HT-29 (cell line): ENCODE results near the gene CUL7. TPM values are rescaled to one million over a fixed set of nuclear protein-coding genes. Genes with fewer than 3 reads are reported as not detected.
A peak's percentile ranks its signal among the peaks of the same experiment; 100 is the strongest.

Experiments
- DNase-seq: peaks from one replicate; pipeline ENCODE4 v3.0.0-alpha.2; 2015; ENCODE audit warnings: low spot score
- total RNA-seq: library from RNA; depleted of rRNA; stranded (reverse); fragments of >200 nt; shearing (Covaris generic); gene quantifications from 2 replicates; pipeline ENCODE4 v1.2.3, GENCODE V29; 2014

CUL7 gene
- total RNA-seq, 1 experiment from 2014 or later, result 21.1 TPM

DNA sequence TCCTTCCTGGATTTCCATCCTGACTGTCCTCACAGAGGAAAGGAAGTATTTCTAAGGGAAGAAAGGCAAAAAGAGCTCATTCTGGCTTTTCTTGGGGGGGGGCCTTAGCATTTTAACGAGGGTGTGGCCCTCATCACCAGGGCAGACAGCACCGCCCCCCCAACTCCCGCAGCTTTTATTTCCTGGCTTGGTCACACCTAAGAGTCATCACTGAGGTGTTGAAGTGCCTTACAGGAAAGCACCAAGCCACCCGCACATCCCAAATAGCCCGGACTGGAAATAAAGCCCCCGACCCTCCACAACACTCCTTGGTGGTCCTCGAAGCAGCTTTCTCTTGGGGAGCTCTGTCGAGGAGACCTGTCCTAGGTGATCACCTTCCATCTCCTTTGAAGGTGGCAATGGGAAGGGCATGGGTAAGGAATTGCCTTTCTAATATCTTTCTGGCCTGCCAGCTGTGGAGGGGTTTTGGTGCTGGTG is 23.7 kb upstream of the CUL7 start:
- no peak for DNase-seq

DNA sequence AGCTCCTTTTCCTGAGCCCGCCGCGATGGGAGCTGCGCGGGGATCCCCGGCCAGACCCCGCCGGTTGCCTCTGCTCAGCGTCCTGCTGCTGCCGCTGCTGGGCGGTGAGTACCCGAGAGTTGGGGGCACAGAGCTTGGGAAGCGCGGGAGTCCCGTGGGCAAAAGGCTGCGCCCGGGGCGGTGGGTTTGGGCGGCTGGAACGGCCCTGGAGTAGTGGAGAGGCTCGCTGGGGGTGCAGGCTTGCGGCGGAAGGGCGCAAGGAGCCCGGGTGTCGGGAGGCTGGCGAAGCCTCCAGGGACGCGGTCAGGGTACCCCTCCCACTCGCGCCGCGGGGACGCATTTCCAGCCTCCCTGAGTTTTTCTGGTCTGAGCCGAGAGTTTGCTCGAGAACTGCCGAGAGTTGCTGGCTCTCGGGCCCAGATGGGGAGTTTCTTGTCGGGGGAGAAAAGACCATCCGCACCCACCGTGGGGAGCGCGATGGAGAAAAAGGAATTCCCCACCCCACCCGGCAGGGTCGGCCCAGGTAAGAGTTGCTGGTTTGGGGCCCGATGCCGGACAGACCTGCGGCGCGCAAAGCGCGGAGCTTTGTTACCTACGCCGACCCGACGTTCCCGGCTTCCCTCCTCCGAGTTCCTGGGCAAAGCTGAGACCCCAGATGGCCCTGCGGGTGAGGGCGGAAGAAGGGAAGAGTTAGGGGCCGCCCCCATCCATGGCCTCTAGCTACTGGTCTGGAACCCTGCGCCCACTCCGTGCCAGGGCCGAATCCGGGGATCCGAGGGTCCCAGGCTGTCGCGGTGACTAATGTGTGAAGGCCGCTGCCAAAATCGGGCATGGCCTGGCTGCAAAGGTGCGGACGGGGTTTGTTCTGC is 23.0 kb upstream of the CUL7 start:
- no peak for DNase-seq

DNA sequence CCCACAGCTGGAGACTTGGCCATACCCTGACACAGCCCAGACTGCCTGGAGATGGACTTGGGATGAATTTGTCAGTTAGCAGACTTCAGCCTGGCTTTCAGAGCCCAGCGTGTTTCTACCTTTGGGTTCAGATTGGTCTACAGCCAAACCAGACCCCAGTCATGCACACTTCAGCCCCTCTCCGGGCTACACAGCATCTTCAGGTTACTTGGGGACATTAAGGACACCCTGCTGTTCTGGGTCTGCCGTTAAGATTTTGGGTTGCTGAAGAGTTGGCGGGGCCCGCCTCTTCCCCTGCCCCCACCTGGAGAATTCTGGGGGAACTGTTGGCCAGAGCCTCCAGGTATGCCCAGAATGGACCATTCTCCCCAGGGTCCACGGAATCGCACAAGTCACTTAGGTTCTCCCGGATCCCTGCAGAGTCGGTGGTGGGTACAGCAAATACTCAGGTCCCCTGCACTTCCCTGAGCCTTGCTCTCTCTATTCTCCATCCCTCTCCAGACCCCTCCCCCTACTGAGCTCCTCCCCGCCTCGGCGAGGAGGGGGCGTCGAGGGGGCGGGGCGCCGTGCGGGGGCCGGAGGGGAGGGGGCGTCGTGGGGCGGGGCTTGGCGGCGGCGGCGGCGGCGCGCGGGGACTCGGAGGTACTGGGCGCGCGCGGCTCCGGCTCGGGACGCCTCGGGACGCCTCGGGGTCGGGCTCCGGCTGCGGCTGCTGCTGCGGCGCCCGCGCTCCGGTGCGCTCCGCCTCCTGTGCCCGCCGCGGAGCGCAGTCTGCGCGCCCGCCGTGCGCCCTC is 22.2 kb upstream of the CUL7 start, which contains the start of gene PTK7:
TSS of gene PTK7 (plus strand) at position 645 of the 794 bp plus-strand sequence. CDS start 175 bp downstream, outside the sequence.
- peak; percentile 39 for DNase-seq

DNA sequence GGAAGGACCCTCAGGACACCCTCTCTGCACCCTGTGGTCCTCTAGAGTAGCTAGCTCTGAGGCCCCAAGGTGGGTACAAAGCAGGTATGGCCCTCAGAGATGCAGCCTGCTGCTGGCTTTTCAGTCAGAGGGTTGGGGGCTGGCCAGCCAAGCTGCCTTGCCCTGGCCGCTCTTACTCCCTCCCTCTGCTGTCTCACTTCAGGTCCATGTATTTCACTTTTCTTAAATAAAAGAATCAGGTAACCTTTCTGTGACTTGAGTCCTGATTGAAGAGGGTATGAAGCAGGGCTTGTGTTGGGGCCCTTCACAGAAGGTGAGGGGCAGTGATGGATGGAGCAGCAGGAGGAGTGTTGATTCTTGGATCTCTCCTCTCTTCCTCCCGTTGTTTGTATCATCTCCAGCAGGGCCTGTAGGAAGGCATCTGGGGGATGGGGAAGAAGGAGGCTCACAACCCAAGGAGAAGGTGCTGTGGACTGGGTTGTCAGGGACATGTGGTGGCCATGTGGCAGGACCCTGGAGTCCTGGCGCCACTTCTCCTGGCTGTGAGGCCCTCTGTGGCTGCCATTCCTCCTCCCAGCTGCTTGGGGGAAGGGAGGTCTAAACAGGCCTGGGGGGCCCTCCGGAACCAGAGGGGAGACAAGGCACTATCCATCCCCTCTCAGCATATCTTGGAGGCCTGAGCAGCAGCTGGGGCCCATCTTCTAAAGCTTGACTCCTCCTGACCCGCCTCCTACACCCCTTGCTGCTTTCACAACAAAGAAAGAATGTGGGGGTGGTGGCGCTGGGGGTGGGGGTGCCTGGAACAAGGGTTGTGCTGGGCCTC is 21.4 kb upstream of the CUL7 start:
- no peak for DNase-seq

DNA sequence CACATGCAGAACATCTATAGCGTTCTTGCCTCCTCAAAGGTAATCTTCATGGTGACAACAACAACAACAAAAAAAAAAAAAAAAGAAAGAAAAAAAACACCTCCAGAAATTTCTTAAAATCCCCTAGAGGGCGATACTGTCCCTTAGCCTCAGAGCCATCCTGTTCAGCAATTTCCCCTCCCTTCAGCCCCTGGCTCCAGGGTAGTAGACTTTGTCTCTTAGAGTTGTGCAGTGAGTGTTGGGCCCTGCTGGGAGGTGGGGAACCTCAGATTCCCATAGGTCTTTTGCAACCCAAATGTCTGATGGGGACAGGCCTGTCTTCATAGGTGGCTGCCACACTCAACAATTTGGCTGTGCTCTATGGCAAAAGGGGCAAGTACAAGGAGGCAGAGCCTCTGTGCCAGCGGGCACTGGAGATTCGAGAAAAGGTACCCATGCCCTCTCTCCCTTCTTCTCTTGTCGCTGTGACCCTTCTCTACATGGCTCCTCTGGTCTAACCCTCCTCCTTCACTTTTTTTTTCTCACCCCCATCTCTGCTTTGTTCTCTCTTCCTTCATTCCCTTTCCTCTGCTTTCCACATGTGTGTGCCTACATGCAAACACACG is 16.5 kb upstream of the CUL7 start:
- peak; percentile 54 for DNase-seq

DNA sequence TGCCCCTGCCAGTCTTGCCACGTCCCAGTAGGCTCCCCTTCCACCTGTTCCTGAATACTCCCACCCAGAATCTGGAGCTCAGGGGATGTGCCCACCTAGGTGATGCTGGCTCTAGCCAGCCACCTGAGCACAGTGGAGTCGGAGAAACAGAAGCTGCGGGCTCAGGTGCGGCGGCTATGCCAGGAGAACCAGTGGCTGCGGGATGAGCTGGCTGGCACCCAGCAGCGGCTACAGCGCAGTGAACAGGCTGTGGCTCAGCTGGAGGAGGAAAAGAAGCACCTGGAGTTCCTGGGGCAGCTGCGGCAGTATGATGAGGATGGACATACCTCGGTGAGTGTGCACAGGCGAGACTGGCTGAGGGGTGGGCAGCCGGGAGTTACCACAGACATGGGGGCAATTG is 9.2 kb upstream of the CUL7 start:
- DNase-seq, result no peak

DNA sequence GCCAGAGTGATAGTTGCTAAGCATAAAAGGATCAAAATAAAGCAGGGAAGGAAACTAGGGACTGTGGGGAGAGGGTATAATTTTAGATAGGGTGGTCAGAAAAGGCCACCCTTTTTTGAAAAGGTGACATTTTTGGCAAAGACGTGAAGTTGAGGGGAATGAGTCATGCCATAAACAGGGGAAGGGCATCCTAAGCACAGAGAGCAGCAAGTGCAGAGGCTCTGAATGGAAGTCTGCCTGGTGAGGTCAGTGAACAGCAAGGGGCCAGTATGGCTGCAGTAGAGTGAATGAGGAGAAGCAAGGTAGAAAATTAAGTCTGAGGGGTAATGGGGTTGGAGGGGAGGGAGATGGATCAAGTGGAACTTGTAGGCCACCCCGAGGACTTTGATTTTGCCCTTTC is 8.2 kb upstream of the CUL7 start:
- no peak for DNase-seq

DNA sequence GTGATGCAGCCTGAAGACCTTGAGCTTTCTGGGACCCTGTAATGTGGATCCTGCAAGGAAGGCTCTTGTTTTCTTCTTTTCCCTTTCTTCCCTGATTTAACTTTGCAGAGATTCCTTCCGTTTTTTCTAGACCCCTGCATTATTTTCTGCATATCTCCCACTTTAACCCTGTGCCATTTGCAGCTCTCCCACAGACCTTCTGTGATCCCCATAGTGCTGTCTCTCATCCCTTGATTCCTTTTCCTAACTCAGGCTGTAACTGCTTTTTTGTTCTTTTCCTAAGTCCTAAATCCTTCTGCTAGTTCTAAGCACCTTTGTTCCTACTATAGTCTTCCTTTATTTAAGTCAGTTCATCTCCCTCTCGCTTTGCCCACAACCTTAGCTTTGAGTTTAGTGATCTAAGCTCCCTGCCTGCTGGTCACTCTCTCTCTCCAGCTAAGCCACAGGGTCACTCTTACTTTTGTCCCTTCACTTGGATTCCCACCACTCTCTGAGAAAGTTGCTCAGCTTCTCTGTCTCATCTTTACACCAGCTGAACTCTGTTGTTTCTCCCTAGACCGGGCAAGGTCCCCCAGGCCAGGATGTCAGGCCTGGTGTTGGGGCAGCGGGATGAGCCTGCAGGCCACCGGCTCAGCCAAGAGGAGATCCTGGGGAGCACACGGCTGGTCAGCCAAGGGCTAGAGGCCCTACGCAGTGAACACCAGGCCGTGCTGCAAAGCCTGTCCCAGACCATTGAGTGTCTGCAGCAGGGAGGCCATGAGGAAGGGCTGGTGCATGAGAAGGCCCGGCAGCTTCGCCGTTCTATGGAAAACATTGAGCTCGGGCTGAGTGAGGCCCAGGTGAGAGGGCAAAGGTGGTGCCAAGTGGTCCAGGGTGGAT is 7.3 kb upstream of the CUL7 start:
- DNase-seq, result no peak

DNA sequence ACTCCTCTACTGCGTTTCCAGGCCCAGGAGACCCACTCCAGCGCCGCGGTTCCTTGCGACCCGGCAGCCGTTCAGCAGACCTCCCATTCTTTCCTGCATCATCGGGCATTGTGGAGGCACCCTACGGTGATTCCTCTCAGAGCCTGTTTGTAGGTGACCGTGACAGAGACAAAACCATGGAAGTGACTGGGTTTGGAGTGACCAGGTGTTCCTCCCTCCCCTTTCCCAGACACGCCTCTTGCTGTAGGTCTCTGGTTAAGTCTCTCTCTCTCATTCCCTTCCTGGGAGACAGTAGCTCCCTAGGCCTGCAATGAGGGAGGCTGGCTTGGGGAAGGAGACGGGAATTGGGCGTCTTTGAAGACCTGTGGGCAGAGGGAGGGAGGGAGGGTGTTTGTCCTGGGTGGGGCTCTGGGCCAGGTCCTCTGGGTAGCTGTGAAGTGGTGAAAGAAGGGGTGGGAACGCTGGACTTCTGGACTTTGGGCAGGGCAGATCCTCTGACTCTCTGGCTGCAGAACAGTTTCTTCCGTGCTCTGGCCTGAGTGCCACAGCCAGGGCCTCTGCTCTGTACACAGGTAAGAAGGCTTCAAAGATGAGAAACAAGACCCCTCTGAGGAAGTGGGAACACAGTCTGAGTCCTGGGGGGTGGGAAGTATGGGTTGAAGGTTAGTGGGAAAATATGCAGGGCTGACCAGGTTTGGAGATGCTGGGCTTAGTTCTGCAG is 6.5 kb upstream of the CUL7 start:
- DNase-seq, result peak; percentile 79

DNA sequence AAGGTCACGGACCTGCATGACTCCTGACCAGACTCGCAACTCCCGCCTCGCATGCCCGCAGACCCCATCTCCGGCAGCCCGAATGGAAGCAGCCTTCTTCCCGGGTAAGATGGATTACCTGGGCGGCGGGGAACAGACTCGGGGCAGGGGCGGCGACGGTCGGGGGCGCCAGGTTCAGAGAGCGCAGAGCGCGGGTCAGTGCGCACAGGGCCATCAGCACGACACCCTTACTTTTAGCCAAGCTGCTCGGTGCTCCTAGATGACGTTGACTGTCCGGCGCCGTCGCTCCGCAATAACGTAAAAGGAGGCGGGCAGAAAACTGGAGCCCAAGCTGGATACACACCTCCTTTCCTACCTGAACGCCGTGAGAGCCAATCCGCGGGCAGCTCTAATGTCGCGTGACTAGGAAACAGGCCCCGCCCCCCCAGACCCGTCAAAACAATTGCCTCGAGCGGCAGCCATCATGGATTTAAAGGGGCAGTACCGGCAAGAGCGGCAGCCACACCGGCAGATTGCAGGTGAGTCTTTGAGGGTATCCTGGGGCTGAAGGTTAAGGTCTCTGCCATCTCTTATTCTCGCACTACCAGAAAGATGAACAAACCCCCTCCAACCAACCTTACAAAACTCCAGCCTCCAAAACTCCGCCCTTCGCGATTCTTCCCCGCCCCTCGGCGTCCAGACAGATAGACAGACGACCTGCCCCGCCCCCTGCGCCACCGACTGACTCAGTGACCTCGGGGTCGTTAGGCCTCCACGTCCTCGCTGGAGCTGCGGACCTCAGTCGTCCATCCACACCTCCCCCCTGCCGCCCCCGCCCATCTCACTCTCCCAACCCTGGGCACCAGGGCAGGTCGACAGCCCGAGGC is 5.8 kb upstream of the CUL7 start, which contains the start of the genes KLC4 and MRPL2:
TSS of gene KLC4 (plus strand) at position 464 of the 866 bp plus-strand sequence. CDS start 1,705 bp downstream, outside the sequence.
TSS of gene MRPL2 (minus strand) at position 267 of the 866 bp plus-strand sequence. CDS start at position 214, 53 bp downstream.
- DNase-seq, result peak; percentile 99

DNA sequence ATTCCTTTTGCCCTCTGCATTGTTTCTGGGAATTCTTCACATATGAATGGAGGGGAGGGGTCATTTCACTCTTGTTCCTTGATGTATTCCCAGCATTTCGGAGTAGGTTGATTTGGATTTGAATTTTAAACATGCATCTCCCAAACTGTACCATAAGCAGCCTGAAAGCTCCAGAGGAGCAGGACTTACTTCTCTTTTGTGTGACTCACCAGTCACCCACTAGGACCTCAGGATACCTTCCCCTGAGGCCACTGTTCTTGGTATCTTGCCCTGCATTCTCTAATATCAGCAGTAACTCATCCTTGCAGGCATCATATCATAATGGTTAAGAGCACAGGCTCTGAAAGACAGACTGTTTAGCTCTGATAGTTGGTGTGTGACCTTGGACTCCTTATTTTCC is 4.9 kb upstream of the CUL7 start:
- DNase-seq, result no peak

DNA sequence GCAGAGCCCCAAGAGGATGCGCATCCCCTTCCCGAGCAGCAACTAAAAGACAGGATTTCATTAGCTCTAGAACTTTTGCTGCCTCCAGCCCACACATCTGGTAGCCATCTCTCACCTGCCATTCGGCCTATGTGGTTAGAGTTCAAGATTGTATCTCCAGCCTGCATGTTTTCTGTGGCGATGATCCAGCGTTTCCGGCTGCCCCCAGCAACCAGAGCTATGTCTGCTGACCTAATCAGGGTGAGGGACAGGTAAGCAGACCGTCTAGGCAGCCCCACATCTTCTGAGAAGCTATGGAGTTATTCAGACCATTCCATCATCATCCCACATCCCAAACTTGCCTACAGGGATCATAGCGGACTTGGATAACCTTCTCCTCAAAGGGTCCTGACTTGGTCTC is 2.3 kb upstream of the CUL7 start:
- DNase-seq, result no peak

DNA sequence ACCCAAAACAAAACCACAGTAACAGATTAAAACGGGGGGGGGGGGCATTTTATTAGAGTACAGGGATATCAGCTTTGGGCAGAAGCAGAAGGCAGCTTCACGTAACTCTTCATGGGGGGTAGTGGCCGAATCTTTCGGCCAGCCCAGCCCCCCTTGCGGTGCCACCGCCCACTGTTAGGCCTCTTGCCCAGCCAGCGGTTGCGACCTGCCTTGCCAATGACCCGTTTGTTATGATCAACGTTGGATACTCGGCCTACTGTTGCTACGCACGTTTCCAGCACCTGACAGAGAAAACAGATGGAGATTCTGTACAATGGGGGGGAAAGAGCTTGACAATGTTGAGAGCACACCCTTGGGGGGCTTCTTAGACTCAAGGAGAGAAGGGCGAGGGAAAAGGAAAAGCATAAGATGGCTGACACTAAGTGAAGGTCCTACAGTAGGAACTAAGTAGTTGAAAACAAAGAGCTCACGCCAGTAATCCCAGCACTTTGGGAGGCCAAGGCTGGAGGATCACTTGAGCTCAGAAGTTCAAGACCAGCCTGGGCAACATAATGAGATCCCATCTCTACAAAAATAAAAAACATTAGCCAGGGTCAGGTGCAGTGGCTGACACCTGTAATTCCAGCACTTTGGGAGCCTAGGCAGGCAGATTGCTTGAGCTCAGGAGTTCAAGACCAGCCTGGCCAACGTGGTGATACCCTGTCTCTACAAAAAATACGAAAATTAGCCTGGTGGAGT is 724 bp upstream of the CUL7 start:
- DNase-seq, result no peak

DNA sequence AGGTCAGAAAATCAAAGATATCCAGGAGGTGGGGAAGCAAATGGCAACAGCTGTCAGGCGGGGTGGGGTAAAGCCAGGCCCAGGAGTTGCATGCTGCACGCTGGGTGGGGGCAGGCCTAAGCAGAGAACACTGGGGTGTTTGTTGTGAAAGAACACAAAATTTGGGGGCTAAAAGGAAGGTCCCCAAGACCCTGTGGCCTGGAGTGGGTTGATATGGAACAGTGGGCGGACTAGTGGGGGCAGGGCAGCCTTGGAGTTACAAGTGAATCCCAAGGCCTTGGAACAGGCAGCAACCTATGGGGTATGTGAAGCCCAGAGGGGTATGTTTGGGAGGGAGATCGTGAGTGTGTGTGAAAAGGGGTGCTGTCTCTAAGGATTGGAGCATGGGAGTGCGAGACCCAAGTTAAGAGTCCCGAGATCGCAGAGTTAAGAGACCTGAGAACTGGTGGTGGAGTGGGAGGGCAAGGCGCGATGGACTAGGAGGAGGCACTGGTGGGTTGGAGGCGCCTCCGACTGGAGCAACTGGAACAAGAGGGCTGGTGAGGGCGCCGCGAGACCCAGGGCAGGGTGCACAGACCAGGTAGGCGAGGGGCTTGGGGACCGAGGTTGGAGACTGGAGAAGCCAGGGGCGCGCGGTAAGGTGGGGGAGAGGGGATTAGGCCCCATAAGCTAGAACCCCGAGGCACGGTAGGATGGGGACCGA is 658 bp downstream of the CUL7 start:
- peak; percentile 27 for DNase-seq

DNA sequence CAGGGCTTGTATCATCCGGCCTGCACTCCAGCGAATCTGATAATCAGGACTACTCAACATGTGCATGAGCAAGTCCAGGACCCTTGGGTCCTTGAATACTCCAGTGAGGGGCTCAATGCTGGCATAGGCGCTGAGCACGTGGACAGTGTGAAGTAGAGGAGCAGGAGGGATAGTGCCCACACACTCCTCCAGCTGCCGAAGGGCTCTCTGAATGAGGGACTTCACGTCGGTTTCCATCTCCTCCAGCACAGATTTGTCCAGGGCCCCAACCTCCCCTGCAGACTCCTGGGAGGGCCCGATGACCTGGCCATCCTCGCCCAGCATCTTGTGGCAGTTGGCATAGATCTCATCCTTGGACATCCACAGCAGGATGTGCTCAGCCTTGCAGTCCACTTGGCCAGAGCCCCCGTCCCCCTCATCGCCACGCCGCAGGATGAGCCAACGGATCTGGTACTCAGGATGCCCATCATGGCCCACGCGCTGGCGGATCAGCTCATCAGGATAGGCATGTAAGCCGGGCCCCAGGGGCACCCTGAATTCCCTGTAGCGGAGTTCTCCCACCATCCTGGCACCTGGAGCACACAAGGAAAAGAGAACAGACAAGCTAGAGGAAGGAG is 1.3 kb downstream of the CUL7 start:
- no peak for DNase-seq

DNA sequence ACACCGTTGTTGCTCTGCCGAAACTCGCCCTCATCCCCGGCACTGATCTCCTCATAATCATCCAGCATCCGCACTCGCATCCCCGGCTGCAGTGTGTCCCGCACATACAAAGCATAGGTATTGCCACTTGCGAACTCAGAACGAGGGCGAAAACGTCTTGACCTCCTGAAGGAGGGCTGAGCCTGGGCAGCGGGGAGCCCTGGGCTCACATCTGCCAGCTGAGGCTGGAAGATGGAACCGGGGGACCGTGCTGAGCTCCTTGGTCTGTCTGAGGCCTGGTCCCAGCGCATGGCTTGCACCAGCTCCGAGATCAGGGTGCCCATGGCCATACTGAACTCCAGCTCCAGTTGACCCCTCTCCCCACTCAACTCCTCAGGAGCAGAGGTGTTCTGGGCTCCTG is 2.7 kb downstream of the CUL7 start:
- DNase-seq, result no peak
